ENCODE data around the gene SMC6.

SMC6 gene

DNA sequence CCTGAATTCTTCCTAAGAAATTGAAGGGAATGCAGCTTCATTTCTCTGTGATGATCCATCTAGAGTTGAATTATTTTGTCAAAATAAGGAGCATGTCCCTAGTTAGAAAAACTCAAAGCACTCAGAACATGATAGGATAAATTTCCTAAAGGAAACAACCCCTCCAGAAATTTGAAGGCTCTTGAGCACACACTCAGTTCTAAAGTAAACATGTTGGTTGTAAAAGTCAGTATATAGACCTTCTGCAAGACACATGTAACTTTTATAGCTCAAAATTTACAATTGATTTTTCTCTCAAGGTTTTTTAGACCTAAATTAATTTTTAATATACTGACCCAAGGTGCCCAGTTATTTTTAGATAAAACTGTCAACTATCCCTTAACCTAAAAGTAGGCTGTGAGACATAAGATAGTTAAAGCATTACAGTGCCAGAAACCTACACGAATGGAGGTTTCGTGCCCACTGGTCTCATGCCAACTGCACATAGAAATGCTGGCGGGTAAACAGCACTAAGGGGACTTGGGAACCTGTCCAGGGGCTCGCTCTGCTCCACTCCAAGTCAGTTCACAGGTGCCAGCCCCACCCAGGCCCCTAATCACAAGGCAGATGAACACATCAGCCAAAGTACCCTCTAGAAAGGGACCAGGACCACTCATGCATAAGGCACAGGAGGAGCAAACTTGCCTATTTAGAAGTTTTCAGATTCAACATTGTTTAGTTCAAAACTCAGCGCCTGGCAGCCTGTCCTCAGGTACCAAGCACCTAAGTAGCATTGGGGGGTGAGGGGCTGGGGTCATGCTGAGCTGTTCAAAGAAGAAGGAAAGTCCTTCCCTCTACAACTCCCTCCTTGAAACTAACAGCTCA is 106.5 kb downstream of the SMC6 start:
- DNase-seq: no peak

DNA sequence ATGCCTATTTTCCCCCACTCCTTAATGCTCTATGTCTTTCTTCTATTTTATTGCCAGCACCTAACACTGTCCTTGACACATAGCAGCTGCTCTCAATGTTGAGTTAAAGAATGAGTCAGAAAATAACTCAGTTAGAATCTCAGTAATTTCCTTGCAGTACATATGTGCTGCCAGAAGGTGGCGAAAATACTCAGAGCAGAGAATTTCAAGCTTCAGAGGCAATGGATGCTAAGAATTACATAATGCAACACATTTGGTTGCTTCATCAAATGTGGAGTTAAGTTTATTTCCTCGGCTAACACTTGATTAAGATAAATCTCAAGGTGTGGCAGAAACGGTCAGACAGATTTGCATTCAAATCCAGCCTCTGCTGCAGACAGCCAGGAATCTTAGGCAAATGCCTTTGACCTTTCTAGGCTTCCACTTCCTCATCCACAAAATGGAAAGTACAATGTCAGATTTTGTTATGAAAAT is 107.5 kb downstream of the SMC6 start:
- no peak for DNase-seq

DNA sequence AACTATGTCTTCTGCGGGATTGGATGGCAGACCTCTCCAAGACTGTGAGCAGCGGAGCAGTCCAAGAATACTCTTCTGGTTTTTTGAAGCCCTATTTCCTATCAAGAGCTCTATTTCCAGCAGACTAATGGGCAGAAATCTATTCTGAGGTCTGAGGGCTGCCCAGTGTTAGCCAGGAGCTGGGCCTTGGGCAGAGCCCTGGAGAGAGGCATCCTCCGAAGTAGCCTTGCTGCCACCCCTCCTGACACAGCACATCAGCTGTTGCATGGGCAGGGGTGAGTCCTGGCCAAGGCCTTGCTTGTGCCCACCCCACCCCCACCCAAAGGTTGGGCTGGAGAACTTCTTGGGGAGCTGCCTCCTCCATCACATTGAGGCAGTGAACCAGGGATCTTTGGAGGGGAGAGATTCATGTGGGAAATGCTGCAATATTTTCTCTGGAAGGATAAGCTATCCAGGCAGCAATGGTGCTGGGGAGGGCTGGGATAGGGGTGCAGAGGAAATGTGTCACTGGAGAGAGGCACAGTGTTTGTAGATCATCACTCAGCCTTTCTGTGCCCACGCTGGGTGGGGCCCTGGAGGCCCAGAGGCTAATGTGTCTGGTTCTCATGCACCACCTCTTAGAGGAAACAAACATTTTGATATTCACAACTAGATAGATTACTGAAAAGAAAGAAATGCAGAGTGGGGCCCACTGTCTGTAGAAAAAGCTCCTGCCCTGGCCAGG is 108.5 kb downstream of the SMC6 start:
- no peak for DNase-seq

DNA sequence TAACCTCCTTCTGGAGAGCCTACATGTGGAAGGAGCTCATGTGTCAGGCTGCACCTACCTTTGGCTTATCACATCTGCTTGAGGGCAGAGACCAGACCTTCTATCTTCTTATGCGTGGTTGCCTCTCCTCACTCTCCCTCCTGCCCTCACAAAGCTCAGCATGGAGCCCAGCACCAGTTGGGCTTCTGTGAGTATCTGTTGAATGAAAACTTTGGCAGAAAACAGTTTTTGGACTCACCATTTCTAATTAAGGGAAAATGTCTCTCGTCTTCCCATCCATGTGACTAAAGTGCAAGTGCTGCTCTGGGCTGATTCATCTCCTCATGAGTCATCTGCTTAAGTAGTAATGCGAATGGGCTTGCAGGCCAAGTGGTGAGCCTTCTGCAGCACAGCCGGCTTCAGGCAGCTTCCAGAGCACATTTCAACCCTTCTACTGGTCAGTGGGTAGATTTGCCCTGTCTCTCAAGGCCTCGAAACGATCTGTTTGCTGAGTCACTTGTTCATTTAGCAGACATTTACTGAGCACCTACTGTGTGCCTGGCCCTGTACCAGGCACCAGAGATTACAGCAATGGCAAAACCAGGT is 110.5 kb downstream of the SMC6 start:
- no peak for DNase-seq

DNA sequence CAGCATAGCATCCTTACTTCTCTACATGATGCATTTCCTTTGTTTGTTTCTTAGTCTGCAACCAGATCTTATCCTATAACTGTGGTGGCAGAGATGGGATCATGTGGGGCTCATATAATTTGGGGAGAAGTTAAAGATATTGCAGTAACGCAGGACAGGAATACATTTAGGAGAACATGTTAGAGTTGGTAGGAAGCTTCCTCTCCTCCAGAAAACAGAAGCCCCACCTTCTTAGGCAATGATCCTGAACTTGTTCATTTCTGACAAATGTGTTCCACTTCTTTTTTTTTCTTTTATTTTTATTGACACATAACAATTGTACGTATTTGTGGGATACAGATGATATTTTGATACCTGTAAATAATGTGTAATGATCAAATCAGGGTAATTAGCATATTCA is 113.2 kb downstream of the SMC6 start:
- no peak for DNase-seq

DNA sequence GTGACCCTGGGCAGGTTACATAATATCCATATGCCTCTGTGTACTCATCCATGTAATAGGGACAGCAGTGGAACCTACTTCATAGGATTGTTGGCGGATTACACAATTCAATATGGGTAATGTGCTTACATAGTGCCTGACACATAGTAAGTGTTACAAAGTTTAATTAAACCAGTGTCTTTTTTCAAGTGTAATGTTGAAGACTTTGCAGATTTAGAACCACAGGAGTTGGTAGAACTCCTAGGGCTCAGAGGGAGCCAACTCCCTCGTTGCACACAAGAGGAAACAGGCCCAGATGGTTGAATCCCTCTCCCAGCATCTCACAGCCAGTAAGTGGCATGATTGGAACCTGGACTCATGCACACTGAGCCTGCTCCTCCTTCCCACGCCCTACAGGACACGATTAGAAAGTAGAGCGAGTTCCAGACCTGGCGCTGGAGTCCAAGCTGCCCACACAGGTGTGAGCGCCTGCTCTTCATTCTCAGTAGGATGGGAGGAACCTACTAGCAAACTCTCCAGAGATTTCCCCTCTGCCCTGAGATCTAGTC is 115.3 kb downstream of the SMC6 start:
- no peak for DNase-seq

DNA sequence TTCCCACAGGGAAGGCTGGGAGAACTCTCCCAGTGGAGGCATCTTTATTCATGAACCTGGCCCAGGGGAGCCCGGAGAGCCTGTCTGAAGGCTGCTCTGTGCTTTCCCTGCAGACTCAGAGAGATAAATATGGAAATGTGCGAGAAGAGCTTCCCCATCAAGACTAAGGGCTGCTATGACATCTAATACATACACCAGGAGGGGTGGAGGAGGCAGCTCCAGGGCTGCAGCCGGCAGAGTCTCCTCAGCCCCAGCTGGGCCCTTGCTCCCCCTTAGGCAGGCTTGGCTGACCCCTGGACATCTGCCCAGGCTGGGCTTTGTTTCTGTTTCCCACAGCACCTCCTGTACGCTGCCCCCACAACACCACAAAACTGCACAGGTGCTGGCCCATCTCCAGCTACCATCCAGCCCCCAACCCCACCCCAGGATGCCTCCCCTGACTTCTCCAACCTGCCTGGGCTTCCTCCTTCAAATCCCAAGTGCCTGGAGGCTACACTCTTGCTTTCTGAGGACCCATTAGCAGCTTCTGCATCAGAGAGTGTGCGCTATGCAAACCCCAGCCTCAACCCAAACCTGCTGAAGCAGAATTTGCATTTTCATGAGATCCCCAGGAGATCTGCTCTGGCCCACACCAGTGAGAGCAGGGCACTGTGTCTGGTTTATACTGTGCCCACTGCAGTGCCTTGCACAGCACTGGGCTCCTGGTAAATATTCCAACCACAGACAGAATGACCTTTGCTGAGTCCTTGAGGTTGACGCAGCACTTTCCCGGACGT is 116.3 kb downstream of the SMC6 start:
- DNase-seq: no peak

DNA sequence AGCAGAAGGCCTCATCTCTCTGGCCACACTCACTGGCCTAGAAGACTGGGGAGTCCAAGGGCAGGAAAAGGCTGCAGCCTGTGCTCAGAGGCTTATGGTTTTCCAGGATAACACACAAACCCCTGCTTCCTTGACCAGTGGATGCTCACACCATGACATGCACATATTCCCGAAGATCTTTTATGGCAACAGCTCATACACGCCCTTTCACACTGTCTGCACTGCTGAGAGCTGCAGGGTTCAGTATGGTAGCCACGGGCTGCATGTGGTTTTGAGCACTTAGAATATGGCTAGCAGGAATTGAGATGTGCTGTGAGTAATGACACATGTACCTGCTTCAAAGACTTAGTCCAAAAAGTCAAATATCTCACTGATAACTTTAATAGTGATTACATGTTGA is 117.4 kb downstream of the SMC6 start:
- DNase-seq: no peak

DNA sequence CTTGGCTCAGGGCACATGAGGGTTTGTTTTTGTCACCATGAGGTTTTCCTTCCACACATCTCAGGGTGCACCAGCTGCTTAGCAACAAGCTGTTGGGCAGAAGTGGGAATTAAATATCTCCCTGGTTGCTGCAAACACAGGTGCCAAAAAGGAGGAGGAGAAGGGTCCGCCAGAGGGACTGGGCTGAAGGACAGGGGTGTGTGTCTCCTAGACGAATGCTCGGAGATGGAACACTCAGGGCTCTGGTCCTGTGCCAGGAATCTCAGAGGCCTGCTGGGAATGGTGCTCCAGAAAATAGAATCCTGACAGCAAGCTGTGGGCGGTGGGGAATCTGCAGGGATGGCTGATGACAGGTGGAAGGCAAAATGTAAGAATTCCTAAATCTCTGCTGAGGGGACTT is 118.6 kb downstream of the SMC6 start:
- no peak for DNase-seq

DNA sequence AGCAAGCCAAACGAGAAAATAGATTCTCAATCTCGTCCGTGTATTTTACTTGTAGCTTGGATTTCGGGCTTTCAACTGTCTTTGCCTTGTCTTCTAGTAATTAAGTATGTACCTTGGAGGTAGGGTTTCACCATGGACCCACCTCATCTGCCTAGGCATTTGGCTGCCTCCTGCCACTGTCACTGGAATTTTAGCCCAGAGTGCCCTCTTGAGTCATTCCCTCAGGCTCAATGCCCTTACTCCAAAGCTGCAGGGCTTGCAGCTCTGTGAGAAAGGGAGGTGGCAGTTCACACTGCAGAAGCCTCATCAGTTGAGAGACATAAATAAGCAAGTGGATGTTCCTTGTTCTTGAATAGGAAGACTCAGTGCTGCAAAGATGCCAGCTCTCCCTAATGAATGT is 123.5 kb downstream of the SMC6 start:
- DNase-seq: no peak

DNA sequence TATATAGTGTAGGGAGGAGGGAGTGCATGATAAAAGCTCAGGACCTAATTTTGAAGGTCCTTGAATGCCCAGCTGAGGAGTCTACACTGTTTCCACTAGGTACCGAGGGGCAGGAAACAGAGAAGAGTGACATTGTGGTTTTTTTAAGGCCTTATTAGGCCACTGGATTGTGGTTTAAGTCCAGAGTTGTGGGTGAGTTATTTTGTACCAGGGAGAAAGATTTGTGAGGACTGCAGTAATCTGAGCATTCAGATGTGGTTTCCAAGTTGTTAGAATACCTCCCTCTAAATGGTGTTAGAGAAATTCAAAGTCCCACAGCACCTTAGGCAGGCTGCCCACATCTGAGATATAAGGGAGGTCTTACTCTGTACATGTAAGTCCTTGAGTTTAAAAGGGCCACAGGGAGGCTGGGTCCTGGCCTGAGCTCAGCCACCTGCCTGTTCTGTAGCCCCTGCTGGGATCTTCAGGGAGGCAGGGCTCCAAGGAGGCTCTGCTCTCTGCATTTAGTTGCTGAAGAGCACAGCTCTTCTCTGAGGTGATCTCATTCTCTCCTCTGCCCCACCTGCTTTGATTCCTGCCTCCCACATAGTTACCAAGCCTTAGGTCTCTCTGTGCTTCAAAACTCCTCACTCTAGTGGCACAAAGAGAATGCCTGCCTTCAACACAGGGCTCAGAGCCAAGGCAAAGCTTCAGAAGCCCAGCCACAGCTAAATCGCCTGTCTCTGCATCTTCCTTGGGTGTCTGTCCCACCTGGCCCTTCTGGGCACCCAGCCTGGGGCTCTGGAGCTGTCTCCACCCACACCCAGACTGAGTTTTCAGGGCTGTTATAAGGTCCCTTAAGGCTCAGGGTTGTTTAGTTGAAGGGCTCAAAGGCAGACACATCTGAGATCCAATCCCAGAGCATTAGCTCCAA is 125.0 kb downstream of the SMC6 start:
- DNase-seq: no peak

DNA sequence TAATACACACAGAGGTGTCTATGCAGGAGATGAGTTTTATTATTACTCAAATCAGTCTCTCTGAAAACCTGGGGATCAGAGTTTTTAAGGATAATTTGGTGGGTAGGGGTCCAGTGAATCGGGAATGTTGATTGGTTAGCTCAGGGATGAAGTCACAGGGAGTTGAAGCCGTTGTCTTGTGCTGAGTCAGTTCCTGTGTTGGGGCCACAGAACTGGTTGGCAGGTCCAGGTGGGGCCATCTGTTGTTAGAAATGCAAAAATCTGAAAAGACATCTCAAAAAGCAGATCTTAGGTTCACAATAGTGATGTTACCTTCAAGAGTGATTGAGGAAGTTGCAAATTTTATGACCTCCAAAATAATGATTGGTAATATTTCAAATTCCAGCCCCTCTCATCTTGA is 126.2 kb downstream of the SMC6 start:
- no peak for DNase-seq

DNA sequence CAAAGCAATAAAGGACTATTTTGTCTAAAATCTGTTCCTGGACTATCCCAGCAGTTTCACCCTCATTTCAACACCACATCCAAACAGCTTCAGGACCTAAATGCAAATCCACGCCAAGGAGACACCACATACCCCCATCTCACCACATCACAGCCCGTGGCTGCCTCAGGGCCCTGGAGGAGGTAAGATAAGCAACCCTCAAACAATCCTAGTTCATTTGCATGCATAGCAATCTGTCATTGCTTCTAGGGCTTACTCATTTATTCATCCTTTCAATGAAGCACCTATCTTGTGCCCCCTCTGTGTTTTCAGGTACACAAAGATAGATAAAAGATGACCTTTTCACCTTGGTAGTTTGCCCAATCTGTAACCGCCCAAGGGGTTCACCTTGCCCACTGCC is 126.6 kb downstream of the SMC6 start:
- no peak for DNase-seq

DNA sequence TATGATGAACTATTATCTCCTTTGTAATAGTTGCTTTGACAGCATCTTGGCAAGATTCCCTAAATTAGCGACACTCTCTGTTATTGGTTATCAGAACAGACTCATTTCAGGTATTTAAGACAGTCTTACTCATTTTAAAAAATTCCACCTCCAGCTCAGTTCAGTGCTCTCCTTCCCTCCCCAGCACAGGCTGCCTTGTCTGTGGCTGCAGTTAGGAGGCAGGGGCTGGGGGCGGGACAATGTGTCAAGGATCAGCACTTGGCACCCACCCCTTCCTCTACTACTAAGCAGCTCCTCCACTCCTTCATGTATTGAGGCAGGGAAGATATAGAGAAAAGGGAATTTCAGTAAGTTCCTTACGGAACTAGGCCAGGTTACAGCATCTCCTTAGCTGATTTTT is 128.2 kb downstream of the SMC6 start:
- no peak for DNase-seq

DNA sequence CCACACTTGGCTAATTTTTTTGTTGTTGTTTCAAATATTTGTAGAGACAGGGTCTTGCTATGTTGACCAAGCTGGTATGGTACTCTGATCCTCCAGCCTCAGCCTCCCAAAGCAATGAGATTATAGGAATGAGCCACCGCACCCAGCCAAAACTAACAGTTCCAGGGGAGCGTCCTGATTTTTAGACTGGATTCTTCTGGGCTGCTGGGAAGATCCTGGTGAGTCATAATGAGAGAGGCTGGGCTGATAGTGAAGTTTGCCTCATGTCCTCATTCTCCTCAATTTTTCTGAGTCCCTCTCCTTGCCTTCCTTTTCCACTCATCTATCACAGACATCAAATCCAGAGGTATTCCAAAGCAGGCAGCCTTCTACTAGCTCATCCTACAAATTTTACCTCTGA is 131.8 kb downstream of the SMC6 start:
- no peak for DNase-seq

DNA sequence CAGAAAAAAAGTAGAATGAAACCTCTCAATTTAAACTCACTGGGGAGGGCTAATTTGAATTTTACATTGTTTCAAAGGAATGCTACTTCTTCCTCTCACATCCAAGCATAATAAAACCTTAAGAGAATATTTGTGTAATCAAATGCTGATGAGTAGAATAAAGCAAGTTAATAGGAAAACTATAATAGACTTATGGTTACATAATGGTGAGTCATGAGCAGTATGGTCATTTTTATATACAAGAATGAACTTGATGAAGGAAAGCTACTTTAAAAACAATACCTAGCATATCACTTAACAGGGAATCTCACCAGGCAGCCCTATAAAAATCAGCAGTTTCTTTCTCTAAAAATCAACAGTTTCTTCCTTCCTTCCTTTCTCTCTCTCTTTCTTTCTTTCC is 132.8 kb downstream of the SMC6 start:
- DNase-seq: no peak

DNA sequence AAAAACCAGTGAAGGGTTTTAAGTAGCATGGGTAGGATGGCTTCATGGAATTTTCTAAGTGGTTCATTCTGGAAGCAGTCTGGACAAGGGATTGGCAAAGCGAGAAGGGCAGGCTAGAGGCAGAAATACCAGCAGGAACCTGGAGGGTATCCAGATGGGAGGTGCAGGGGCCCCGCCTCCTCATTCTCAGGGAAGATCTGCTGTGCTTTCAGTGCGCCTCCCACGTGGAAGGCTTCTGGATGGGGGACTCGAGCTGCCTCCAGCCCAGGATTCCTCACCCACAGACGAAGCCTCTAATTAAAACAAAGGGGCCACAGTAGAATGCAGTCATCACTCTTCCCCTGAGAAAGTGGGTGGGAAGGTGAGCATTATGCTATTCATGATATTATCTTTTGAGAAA is 133.3 kb downstream of the SMC6 start:
- no peak for DNase-seq

DNA sequence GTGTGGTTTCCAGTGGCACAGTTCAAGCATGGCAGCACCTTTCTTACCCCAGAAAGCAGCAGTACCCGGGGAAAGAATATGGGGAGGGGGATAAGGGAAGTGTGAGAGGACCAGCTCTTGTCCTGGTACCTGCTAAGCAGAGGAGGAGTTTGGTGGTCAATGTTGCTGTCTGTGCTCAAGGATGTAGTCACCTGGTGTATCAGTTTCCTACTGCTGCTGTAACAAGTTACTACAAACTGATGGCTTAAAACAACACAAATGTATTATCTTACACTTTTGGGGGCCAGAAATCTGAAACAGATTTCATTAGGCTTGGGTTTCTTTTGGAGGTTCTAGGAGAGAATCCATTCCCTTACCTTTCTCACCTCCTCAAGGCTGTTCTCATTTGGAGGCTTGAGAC is 135.7 kb downstream of the SMC6 start:
- DNase-seq: no peak

DNA sequence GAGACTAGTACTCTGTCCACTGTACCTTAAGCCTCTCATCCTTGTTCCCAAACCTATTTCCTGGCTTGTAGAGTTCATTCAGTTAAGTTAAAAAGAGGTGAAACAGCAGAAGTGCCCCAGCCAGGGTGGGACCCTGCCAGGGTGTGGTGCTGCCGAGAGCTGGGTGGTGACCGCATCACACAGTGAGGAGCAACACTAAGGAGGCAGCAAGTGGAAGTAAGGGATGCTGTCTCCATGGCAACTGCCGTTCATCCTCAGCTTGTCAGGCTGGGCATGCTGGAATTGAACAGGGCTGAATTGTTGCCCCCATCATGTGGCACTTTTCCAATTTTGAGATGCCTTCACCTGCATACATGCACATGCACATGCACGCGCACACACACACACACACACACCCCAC is 136.1 kb downstream of the SMC6 start:
- no peak for DNase-seq

DNA sequence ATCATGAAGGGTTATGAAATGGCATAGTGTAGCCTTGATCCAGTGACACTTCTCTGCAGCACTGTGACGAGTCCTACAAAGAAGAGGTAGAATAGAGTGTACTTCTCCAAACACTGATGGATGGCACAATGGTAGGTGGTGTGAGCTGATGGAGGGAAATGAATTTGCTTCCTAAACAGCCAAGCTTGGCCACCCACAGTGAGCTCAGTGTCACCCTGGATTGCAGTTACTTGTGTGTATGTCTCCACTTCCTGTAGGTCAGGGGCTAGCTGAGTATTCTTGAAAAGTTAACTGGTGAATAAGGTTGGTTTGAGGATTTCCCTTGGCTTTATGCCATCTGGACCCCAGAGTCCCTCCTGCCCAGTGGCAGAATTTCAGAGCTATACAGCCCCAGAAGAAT is 137.2 kb downstream of the SMC6 start:
- DNase-seq: no peak

DNA sequence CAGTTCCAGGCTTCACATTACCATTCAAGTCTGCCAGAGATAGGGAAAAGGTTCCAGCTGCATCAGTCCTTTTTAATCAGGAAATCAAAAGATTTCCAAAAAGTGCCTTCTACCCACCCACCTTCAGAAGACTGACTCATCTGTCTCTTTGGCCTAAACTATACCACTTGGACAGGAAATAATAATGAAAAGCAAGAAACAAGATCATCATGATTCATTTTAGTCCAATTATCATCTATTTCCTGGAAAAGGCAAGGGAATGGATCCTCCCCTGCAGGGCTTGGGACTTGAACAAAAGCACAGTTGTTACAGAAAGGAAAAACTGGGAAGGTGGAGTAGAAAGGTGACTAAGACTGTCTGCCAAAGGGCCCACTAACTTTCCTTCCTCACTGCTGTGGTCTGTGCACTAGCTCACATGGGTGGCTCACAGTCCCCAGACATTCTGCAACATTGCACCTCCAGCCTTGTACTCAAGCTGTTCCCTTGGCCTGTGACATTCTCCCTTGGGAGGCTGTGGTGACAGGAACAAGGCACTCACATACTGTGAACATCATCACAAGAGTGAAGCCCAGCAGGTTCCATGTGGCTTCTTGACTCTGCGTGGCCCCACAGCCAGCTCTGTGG is 137.8 kb downstream of the SMC6 start:
- no peak for DNase-seq

Data from activated naive CD4-positive, alpha-beta T cell (primary cell).